B cell (primary cell): ENCODE results near the gene POLN.

Experiments used
- EZH2 ChIP-seq: IDR thresholded peaks from 2 replicates; pipeline ENCODE4 v1.6.1; 2012; ENCODE audit warnings: borderline replicate concordance, low read depth, mild to moderate bottlenecking, moderate library complexity, low read length; ENCODE audit not compliant: insufficient read depth, poor library complexity, severe bottlenecking
- TF ChIP-seq, protein P1 (sequence below): fragments of 200-600 bp; IDR thresholded peaks from one replicate; pipeline ENCODE4 v1.8.0; 2022; ENCODE audit warnings: antibody characterized with exemption, mild to moderate bottlenecking

DNA sequence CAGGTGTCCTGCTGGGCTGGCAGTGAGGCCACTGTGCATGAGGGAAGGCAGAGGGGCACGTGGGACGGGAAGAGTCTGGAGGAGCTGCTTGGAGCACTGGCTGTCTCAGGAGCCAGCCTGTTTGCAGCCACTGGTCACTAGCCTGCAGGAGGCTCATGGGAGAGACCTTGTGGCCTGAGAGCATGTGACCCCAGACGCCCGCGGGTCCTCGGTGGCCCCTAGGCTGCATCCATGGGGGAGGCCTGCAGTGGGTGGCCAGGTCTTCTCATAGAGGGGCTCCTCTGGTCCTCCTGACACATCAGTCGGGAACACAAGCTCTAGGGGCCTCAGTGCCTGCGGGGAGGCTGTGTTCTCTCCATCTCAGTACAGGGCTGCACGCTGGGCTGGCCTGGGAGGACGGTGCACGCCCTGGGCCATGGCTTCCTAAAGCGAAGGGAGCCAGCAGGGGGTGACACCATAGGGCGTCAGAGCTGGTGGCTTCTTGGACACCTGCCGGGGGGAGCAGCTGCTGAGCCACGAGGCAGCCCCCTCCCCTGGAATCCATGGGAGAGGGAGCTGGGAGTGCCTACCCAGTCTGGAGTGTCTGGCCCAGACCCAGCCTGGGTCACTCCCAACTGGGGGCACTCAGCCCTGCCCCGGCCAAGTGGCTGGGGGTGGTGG is 170.5 kb downstream of the POLN start:
- TF ChIP-seq, protein P1, sequence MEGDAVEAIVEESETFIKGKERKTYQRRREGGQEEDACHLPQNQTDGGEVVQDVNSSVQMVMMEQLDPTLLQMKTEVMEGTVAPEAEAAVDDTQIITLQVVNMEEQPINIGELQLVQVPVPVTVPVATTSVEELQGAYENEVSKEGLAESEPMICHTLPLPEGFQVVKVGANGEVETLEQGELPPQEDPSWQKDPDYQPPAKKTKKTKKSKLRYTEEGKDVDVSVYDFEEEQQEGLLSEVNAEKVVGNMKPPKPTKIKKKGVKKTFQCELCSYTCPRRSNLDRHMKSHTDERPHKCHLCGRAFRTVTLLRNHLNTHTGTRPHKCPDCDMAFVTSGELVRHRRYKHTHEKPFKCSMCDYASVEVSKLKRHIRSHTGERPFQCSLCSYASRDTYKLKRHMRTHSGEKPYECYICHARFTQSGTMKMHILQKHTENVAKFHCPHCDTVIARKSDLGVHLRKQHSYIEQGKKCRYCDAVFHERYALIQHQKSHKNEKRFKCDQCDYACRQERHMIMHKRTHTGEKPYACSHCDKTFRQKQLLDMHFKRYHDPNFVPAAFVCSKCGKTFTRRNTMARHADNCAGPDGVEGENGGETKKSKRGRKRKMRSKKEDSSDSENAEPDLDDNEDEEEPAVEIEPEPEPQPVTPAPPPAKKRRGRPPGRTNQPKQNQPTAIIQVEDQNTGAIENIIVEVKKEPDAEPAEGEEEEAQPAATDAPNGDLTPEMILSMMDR, result no peak
- TF ChIP-seq EZH2, result no peak
